ENCODE data around the gene ARHGAP11B.
"Not testable (repeated sequence)": the region's sequence is repeated elsewhere in the genome, so short reads cannot be mapped to it uniquely, and the experiment has no call there.

Gene ARHGAP11B

DNA sequence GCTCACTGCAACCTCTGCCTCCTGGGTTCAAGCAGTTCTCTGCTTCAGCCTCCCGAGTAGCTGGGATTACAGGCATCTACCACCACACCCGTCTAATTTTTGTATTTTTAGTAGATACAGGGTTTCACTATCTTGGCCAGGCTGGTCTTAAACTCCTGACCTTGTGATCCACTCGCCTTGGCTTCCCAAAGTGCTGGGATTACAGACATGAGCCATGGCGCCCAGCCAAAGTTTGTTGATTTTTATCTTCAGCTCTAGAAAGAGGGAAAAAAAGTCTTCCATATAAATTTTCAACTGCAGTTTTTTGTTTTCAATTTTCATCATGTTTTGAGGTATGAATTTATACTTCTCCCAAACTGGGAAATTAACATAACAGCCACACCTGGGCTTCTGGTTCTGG is 43.7 kb downstream of the ARHGAP11B start:
- not testable (repeated sequence) for H3K9ac ChIP-seq (ENCODE audit: low read length); H3K27ac ChIP-seq (ENCODE audit: low read length); H3K9me3 ChIP-seq (ENCODE audit: control insufficient read depth, low read depth, low read length); H3K4me1 ChIP-seq (ENCODE audit: control insufficient read depth, low read depth, low read length); H3K4me3 ChIP-seq (ENCODE audit: low read length); H3K27me3 ChIP-seq (ENCODE audit: control insufficient read depth, insufficient read depth, low read length)
- H3K36me3 ChIP-seq (ENCODE audit: control insufficient read depth, low read depth, low read length), result peaks cover 13% of the 10 kb centered on the region

DNA sequence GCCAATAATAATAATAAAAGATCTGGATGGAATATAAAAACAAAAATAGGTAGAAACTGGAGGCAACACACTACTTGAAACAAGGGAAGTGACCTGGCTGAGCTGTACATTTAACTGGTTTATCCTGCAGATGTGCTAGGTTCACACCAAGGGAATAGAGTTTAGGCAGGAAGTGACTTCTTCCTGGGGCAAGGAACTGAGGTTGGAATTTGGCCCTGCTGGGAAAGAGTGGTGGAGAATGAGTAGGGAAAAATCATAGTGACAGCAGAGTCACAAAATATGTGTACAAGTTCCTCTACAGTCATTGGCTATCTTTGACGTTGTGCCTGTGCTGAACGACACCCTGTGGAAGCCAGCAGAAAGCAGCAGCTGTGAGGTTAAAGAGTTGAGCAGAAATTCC is 44.1 kb downstream of the ARHGAP11B start:
- H3K9me3 ChIP-seq (ENCODE audit: control insufficient read depth, low read depth, low read length), result no peaks in the 10 kb centered on the region
- no peaks in the 10 kb centered on the region for H3K27me3 ChIP-seq (ENCODE audit: control insufficient read depth, insufficient read depth, low read length)
- H3K4me3 ChIP-seq (ENCODE audit: low read length), result no peak overlapping the region
- no peaks in the 10 kb centered on the region for H3K4me1 ChIP-seq (ENCODE audit: control insufficient read depth, low read depth, low read length)
- no peak overlapping the region for H3K9ac ChIP-seq (ENCODE audit: low read length)
- H3K27ac ChIP-seq (ENCODE audit: low read length), result no peak overlapping the region
- peaks cover 13% of the 10 kb centered on the region for H3K36me3 ChIP-seq (ENCODE audit: control insufficient read depth, low read depth, low read length)

DNA sequence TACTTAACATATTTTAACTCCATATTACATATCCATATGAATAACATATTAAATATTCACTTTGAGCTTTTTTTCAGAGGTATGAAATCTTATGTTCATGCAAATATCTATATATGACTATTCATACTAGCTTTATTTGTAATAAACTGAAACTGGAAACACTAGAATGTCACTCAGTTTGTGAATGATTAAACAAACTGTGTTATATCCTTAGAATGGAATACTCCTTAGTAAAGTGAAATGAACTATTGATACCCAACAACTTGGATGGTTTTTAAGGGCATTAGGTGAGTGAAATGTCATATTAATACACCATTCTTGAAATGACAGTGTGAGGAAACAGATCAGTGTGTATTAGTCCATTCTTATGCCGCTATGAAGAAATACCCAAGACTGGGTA is 45.4 kb downstream of the ARHGAP11B start:
- H3K9ac ChIP-seq (ENCODE audit: low read length), result no peak overlapping the region
- peaks cover 7% of the 10 kb centered on the region for H3K36me3 ChIP-seq (ENCODE audit: control insufficient read depth, low read depth, low read length)
- H3K4me3 ChIP-seq (ENCODE audit: low read length), result no peak overlapping the region
- no peaks in the 10 kb centered on the region for H3K4me1 ChIP-seq (ENCODE audit: control insufficient read depth, low read depth, low read length)
- H3K27me3 ChIP-seq (ENCODE audit: control insufficient read depth, insufficient read depth, low read length), result no peaks in the 10 kb centered on the region
- H3K9me3 ChIP-seq (ENCODE audit: control insufficient read depth, low read depth, low read length), result no peaks in the 10 kb centered on the region
- no peak overlapping the region for H3K27ac ChIP-seq (ENCODE audit: low read length)

- no peaks in the 10 kb centered on the region for H3K9me3 ChIP-seq (ENCODE audit: control insufficient read depth, low read depth, low read length)
- no peak overlapping the region for H3K27ac ChIP-seq (ENCODE audit: low read length)
- H3K36me3 ChIP-seq (ENCODE audit: control insufficient read depth, low read depth, low read length), result no peaks in the 10 kb centered on the region
- no peaks in the 10 kb centered on the region for H3K4me1 ChIP-seq (ENCODE audit: control insufficient read depth, low read depth, low read length)
- H3K4me3 ChIP-seq (ENCODE audit: low read length), result no peak overlapping the region
- H3K27me3 ChIP-seq (ENCODE audit: control insufficient read depth, insufficient read depth, low read length), result no peaks in the 10 kb centered on the region
- H3K9ac ChIP-seq (ENCODE audit: low read length), result no peak overlapping the region
Observed at GRCh38 chr15:30675126-30675525, 49.2 kb downstream of the ARHGAP11B start.

DNA sequence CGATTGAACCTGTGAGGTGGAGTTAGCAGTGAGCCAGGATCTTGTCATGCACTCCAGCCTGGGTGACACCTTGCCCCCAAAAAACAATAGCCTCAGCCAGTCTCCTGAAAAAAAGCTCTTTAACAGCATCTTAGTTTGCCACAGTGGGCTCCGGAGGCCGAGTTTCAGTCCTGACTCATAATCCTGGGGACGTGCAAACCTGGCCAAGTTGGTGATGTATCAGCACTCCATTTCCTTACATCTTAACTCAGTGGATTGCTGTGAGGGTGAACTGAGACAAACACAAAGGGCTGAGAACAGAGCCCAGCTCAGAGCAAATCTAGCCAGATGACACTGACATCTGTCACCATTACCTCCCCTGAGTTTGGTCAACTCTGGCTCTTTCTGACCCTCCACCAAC is 50.0 kb downstream of the ARHGAP11B start:
- H3K9ac ChIP-seq (ENCODE audit: low read length); H3K4me1 ChIP-seq (ENCODE audit: control insufficient read depth, low read depth, low read length); H3K27ac ChIP-seq (ENCODE audit: low read length); H3K9me3 ChIP-seq (ENCODE audit: control insufficient read depth, low read depth, low read length); H3K27me3 ChIP-seq (ENCODE audit: control insufficient read depth, insufficient read depth, low read length); H3K36me3 ChIP-seq (ENCODE audit: control insufficient read depth, low read depth, low read length); H3K4me3 ChIP-seq (ENCODE audit: low read length): not testable (repeated sequence)

GRCh38 chr15:30680997-30681396 is 55.1 kb downstream of the ARHGAP11B start:
- H3K9ac ChIP-seq (ENCODE audit: low read length); H3K9me3 ChIP-seq (ENCODE audit: control insufficient read depth, low read depth, low read length); H3K4me1 ChIP-seq (ENCODE audit: control insufficient read depth, low read depth, low read length); H3K4me3 ChIP-seq (ENCODE audit: low read length); H3K36me3 ChIP-seq (ENCODE audit: control insufficient read depth, low read depth, low read length); H3K27me3 ChIP-seq (ENCODE audit: control insufficient read depth, insufficient read depth, low read length); H3K27ac ChIP-seq (ENCODE audit: low read length): not testable (repeated sequence)

DNA sequence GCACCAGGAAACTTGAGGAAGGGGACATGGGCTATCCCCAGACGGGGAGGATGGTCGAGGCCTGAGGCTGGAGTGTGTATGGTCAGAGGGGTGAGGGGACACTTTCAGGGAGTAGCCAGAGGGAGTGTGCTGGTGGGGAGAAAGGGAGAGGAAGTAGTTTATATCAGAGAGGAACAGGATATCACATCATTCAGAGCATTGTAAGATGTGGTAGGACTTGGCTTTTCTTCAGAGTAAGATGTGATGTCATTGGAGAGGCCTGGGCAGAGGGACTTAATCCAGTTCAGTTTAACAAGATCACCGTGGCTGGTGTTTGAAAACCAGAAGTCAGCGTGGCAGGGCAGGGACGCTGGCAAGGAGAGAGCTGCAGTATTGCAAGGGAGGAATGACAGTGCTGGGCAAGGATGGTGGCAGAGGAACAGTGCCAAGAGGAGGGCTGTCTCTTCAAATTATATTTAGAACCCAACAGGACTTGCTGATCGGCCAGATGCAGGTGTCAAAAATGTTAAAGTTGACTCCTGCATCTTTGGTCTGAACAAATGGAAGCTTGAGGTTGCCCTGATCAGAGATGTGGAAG is 59.9 kb downstream of the ARHGAP11B start:
- H3K27ac ChIP-seq (ENCODE audit: low read length); H3K4me1 ChIP-seq (ENCODE audit: control insufficient read depth, low read depth, low read length); H3K4me3 ChIP-seq (ENCODE audit: low read length); H3K27me3 ChIP-seq (ENCODE audit: control insufficient read depth, insufficient read depth, low read length); H3K36me3 ChIP-seq (ENCODE audit: control insufficient read depth, low read depth, low read length); H3K9ac ChIP-seq (ENCODE audit: low read length); H3K9me3 ChIP-seq (ENCODE audit: control insufficient read depth, low read depth, low read length): not testable (repeated sequence)

DNA sequence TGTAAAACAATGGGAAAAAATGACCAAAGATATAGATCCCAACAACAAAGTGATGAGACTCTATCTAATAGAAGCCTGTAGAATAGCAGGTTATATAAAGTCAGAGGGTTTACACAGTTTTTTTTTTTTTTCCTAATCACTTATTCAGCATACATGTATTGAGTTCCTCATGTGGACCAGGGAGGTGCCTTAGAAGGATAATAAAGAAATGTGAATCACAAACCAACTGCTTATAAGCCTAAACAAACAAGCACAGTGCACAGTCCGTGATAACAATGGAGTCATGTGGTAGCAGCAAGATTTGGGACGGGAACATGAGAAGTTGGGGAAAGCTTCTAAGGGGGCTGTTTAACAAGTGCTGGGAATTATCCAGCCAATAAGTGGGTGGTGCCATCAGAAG is 60.7 kb downstream of the ARHGAP11B start:
- H3K4me1 ChIP-seq (ENCODE audit: control insufficient read depth, low read depth, low read length); H3K27me3 ChIP-seq (ENCODE audit: control insufficient read depth, insufficient read depth, low read length); H3K9ac ChIP-seq (ENCODE audit: low read length); H3K9me3 ChIP-seq (ENCODE audit: control insufficient read depth, low read depth, low read length); H3K4me3 ChIP-seq (ENCODE audit: low read length); H3K36me3 ChIP-seq (ENCODE audit: control insufficient read depth, low read depth, low read length); H3K27ac ChIP-seq (ENCODE audit: low read length): not testable (repeated sequence)
